Activated gamma-delta T cell (primary cell): Measurements from ENCODE around the gene HADH.

Experiments used
- DNase-seq: peaks from one replicate; lab custom pipeline; 2025; lab: John Stamatoyannopoulos, UW

HADH gene

GRCh38 chr4:108058685-108059440 is 69.2 kb downstream of the HADH start:
- no peak for DNase-seq

- DNase-seq = no peak
Measured at GRCh38 chr4:108060164-108060563, 70.5 kb downstream of the HADH start.

GRCh38 chr4:108060686-108061321 is 71.1 kb downstream of the HADH start:
- DNase-seq = no peak

GRCh38 chr4:108068442-108068841 is 78.8 kb downstream of the HADH start:
- DNase-seq = no peak

DNA sequence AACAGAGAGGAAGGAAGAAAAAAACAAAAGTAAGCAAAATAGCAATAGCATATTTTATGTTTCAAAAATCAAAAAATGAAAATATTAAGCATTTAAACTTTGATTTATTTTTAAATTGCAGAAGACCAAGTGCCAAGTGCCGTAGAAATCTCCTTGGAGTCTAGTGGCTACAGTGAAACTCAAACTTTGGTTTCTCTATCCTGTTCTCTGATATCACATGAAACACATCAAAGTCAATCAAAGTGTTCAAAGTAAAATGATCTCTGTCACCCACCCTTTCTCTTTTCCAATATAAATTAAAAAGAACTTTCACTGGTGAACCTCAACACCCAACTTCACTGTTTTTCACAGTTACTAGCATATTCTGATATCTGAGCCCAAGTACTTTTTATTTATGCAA is 81.1 kb downstream of the HADH start:
- DNase-seq = no peak

GRCh38 chr4:108072300-108072699 is 82.6 kb downstream of the HADH start:
- DNase-seq = no peak

DNA sequence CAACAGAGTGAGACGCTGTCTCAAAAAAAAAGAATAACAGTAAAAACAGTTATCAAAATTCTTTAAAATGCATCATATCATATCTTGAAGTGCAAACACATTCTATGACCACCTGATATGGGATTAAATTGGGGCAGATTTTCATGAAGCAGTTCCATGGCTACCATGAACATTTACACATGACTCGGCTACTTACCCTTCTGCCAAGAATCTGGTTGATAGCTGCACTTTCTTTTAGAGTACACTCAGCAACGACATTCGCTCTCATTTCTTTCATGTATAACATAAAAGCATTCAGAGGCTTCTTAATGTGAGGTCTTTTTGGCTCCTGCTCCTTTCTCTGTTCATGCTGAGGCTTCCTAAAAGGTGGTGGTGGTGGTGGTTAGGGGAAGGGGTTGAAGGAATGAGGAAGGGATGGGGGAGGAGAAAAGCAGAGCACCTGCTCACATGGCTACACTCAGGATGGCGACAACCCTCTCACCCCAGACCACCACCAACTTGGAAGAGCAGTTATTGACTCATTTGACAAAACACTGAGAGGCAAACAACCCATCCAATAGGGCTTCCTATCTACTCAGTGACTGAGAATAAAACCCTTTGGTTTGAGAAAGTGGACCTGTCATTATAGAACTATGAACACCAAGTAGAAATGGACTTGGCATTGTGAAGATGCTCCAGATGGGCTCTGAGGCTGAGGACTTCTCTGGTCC is 88.5 kb downstream of the HADH start:
- DNase-seq = no peak

DNA sequence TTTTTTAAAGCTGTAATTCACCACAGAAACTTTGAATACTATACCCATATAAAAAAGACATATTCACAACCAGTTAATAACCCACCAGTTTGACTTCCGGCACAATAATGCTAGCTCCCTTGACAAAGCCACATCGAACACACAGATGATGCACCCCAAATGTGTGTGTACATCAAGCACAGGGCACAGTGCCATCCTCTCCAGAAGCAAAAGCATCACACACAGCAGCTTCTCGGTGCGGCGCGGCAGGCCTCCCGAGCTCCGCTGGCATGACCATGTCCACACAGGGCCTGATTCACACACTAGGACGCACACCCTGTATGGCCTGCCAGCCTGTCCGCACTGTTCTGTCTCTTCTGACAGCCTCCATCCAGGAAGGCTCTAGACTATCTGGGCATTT is 91.1 kb downstream of the HADH start:
- DNase-seq = no peak

GRCh38 chr4:108081256-108081655 is 91.6 kb downstream of the HADH start:
- DNase-seq = no peak
